GM13977 (cell line): Measurements from ENCODE around the gene ERC1.
"Not testable (repeated sequence)": the region's sequence is repeated elsewhere in the genome, so short reads cannot be mapped to it uniquely, and the experiment has no call there.

ENCODE experiments used
- DNase-seq: peaks from one replicate; pipeline ENCODE4 v3.0.0; 2012; ENCODE audit warnings: low spot score
- CTCF ChIP-seq: IDR thresholded peaks from 2 replicates; pipeline ENCODE4 v1.5.1; 2012; ENCODE audit warnings: mild to moderate bottlenecking, control low read depth; ENCODE audit not compliant: insufficient read depth; ENCODE audit errors: extremely low read depth, missing control alignments
- in situ Hi-C: fragments of 300-500 bp; cut with MboI; formaldehyde crosslinking; loops from one replicate; pipeline ENCODE4 v1.12.0; 2022; ENCODE audit warnings: low sequenced_read_pairs, low pct_unique_long_range_greater_than_20kb, mixed read lengths, inconsistent platforms; ENCODE audit not compliant: unreplicated experiment

The ERC1 gene

GRCh38 chr12:1350934-1351240 lies 359.9 kb downstream of the ERC1 start:
- TF ChIP-seq CTCF, result no peak
- in situ Hi-C loops, result no loop called here
- no peak for DNase-seq

GRCh38 chr12:1351926-1352325 lies 360.9 kb downstream of the ERC1 start:
- no peak for TF ChIP-seq CTCF
- in situ Hi-C loops, result no loop called here
- no peak for DNase-seq

GRCh38 chr12:1353451-1353850 lies 362.4 kb downstream of the ERC1 start:
- TF ChIP-seq CTCF, result no peak
- no peak for DNase-seq
- in situ Hi-C loops, result no loop called here

GRCh38 chr12:1355396-1355795 lies 364.4 kb downstream of the ERC1 start:
- in situ Hi-C loops, result no loop called here
- TF ChIP-seq CTCF, result no peak
- DNase-seq, result no peak

GRCh38 chr12:1355871-1356270 lies 364.8 kb downstream of the ERC1 start:
- in situ Hi-C loops, DNase-seq: not testable (repeated sequence)

GRCh38 chr12:1356285-1356684 lies 365.3 kb downstream of the ERC1 start:
- no peak for DNase-seq
- in situ Hi-C loops, result no loop called here
- no peak for TF ChIP-seq CTCF

- TF ChIP-seq CTCF, result no peak
- DNase-seq, result no peak
- in situ Hi-C loops, result no loop called here
Observed at GRCh38 chr12:1357171-1357570, 366.1 kb downstream of the ERC1 start.
